Activated CD4-positive, alpha-beta memory T cell treated with anti-CD3 and anti-CD28 coated beads, Interleukin-2, amount 10 ng/mL, durations not matched to agents 7 days and 5 days (primary cell): Measurements from ENCODE around the gene COL5A1. TPM values are rescaled to one million over a fixed set of nuclear protein-coding genes. Genes with fewer than 3 reads are reported as not detected.

Experiments
- CTCF ChIA-PET: fragments of 350-600 bp; sonication (Branson Sonifier 250); formaldehyde crosslinking; loops from one replicate; lab custom pipeline; 2021; ENCODE audit warnings: antibody characterized with exemption, inconsistent platforms; lab: Charles Lee
- POLR2A ChIA-PET: fragments of 350-600 bp; sonication (Branson Sonifier 250); formaldehyde crosslinking; loops from one replicate; lab custom pipeline; 2021; ENCODE audit warnings: antibody characterized with exemption; lab: Charles Lee
- DNase-seq: peaks from one replicate; pipeline ENCODE4 v3.0.0-alpha.2; 2020
- H3K27ac Mint-ChIP-seq: one replicate; pipeline ENCODE4 v1.8.0; 2021; ENCODE audit warnings: mild to moderate bottlenecking, mixed read lengths
- H3K27me3 Mint-ChIP-seq: one replicate; pipeline ENCODE4 v1.8.0; 2021; ENCODE audit warnings: mixed read lengths
- H3K36me3 Mint-ChIP-seq: one replicate; pipeline ENCODE4 v1.8.0; 2021; ENCODE audit warnings: low read depth, mixed read lengths
- H3K4me1 Mint-ChIP-seq: one replicate; pipeline ENCODE4 v1.8.0; 2021; ENCODE audit warnings: mixed read lengths
- H3K4me3 Mint-ChIP-seq: one replicate; pipeline ENCODE4 v1.8.0; 2021; ENCODE audit warnings: mild to moderate bottlenecking, mixed read lengths
- H3K9me3 Mint-ChIP-seq: one replicate; pipeline ENCODE4 v1.8.0; 2021; ENCODE audit warnings: mixed read lengths
- total RNA-seq, 2 experiments: library from RNA; stranded (reverse); gene quantifications; one replicate each; pipeline ENCODE4 v1.2.3, GENCODE V29; 2021

COL5A1 gene
- total RNA-seq, 2 experiments from 2014 or later = 0.10 to 0.13 TPM

DNA sequence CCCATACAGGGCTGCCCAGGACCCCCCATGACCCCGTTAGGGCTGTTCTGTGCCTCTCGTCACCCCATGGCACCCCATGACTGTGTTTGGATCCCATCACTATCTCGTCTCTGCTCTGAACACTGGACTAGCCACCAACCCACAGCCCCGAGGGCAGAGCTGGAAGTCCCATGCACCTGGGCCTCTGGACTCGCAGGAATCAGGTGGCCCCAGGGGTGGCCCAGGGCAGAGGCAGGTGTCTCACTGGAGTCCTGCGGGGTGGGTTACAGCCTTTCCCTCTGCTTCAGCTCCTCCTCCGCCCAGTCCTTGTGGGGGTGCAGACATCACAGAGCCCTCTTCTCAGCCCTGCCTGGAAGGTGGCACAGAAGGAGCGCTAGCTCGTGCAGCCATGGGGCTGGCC, 79.7 kb downstream of the COL5A1 start:
- ChIA-PET POLR2A (no interaction called here), CTCF (no interaction called here)
- peaks cover 2% of the 10 kb centered on the region for H3K27me3 Mint-ChIP-seq
- no peaks in the 10 kb centered on the region for H3K9me3 Mint-ChIP-seq
- peaks cover 6% of the 10 kb centered on the region for H3K4me1 Mint-ChIP-seq
- H3K27ac Mint-ChIP-seq = no peak overlapping the region
- no peak overlapping the region for H3K4me3 Mint-ChIP-seq
- no peak for DNase-seq
- H3K36me3 Mint-ChIP-seq = no peaks in the 10 kb centered on the region

DNA sequence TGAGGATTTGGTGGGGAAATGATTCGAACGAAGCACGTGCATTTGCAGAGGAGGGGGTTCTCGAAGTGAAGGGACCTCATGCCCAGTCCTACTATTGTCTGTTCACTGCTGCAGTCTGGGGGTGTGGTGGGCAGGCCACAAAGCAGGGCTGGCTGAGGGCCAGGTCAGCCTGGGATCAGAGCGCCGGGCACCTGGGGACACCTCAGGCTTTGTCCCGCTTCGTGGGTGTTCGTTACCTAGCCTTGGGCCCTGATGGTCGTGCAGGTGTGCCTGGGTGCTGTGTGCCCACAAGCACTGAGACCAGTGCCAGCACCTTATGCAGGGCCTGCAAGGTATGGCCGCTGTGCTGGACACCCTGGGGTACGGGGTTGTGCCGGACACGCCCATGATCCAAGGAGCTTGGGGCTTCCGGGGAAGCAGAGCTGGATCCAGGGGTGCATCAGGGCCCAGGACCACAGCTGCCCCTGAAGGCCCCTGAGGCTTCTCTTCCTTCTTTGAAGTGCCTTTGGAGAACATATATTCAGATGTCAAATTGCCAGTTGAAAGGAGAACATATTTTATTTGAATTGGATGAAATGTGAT, 80.6 kb downstream of the COL5A1 start:
- ChIA-PET CTCF (no interaction called here), POLR2A (no interaction called here)
- H3K4me1 Mint-ChIP-seq = peaks cover 6% of the 10 kb centered on the region
- H3K4me3 Mint-ChIP-seq = no peak overlapping the region
- DNase-seq = no peak
- H3K36me3 Mint-ChIP-seq = no peaks in the 10 kb centered on the region
- H3K9me3 Mint-ChIP-seq = no peaks in the 10 kb centered on the region
- H3K27ac Mint-ChIP-seq = no peak overlapping the region
- H3K27me3 Mint-ChIP-seq = peaks cover 2% of the 10 kb centered on the region

DNA sequence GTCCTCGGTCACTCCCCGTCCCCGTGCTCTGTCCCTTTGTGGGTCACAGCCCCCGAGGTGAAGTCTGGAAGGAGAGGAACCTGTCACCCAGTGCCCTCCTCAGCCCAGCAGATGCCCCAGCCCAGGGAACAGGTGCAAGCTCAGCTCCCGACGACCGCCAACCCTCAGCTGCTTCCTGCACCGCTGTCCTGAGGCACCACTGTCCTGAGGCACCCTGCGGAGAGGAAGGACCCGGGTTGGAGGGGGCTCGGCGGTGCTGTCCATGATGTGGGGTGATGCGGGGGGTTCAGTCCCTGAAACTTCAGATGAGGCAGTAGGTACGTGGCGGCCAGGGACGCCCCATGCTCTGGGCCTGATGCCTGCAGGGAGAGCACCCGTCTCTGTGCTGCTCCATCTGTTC, 81.4 kb downstream of the COL5A1 start:
- Mint-ChIP-seq H3K27ac (no peak overlapping the region), H3K27me3 (peaks cover 2% of the 10 kb centered on the region), H3K36me3 (no peaks in the 10 kb centered on the region), H3K9me3 (no peaks in the 10 kb centered on the region), H3K4me1 (peaks cover 6% of the 10 kb centered on the region), H3K4me3 (no peak overlapping the region)
- CTCF ChIA-PET = no interaction called here
- no peak for DNase-seq
- POLR2A ChIA-PET = no interaction called here

GRCh38 chr9:134723491-134724190, 82.0 kb downstream of the COL5A1 start:
- peaks cover 2% of the 10 kb centered on the region for H3K27me3 Mint-ChIP-seq
- no peak for DNase-seq
- CTCF ChIA-PET = no interaction called here
- H3K27ac Mint-ChIP-seq = no peak overlapping the region
- POLR2A ChIA-PET = no interaction called here
- H3K4me3 Mint-ChIP-seq = no peak overlapping the region
- no peaks in the 10 kb centered on the region for H3K9me3 Mint-ChIP-seq
- H3K4me1 Mint-ChIP-seq = peaks cover 6% of the 10 kb centered on the region
- H3K36me3 Mint-ChIP-seq = no peaks in the 10 kb centered on the region

GRCh38 chr9:134724202-134724911, 82.8 kb downstream of the COL5A1 start:
- ChIA-PET CTCF (no interaction called here), POLR2A (no interaction called here)
- Mint-ChIP-seq H3K4me1 (peaks cover 6% of the 10 kb centered on the region), H3K27me3 (peaks cover 2% of the 10 kb centered on the region), H3K27ac (no peak overlapping the region), H3K36me3 (no peaks in the 10 kb centered on the region), H3K9me3 (peaks cover 2% of the 10 kb centered on the region), H3K4me3 (no peak overlapping the region)
- no peak for DNase-seq

DNA sequence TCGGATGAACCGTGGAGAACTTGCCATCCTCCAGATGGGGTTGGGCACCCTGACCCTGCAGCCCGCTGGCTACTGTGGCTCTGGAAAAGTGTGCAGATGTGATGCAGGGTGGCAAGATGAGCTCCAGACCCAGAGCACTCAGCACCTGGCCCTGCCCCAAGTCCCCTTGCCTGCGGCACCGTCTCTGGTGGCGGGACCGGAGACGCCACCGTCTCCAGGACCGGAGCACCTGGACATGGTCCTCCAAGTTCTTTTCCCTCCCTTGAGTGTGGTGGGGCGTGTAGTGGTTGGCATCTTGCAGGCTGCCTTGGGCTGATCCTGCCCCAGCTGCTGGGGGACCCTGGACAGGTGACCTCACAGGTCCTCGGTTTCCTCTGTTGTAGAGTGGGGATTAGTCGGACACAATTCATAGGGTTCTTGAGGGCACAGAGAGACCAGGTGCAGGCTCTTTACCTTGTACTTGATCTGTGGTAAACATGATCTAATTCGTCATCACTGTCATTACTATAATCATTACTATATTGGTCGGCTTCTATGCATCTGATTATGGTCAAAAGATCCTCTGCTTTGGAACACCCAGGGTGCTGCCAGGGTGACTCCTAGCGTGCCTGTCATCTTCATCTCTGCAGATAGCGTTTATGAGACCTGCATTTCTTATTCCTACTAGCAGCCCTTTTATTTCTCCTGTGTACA, 83.5 kb downstream of the COL5A1 start:
- no peak overlapping the region for H3K4me3 Mint-ChIP-seq

GRCh38 chr9:134725605-134725940, 84.0 kb downstream of the COL5A1 start:
- peaks cover 2% of the 10 kb centered on the region for H3K27me3 Mint-ChIP-seq
- ChIA-PET CTCF (no interaction called here), POLR2A (no interaction called here)
- H3K36me3 Mint-ChIP-seq = no peaks in the 10 kb centered on the region
- H3K4me1 Mint-ChIP-seq = peaks cover 6% of the 10 kb centered on the region
- H3K27ac Mint-ChIP-seq = no peak overlapping the region
- H3K4me3 Mint-ChIP-seq = no peak overlapping the region
- no peak for DNase-seq
- peaks cover 2% of the 10 kb centered on the region for H3K9me3 Mint-ChIP-seq

More for the DNA sequence above, 83.5 kb downstream of the COL5A1 start:
- peaks cover 2% of the 10 kb centered on the region for H3K27me3 Mint-ChIP-seq
- ChIA-PET POLR2A (no interaction called here), CTCF (no interaction called here)
- H3K4me1 Mint-ChIP-seq = peaks cover 6% of the 10 kb centered on the region
- no peak for DNase-seq
- no peak overlapping the region for H3K27ac Mint-ChIP-seq
- H3K9me3 Mint-ChIP-seq = peaks cover 2% of the 10 kb centered on the region
- H3K36me3 Mint-ChIP-seq = no peaks in the 10 kb centered on the region

- Mint-ChIP-seq H3K9me3 (peaks cover 2% of the 10 kb centered on the region), H3K4me3 (no peak overlapping the region), H3K36me3 (no peaks in the 10 kb centered on the region), H3K27me3 (peaks cover 2% of the 10 kb centered on the region), H3K4me1 (peaks cover 6% of the 10 kb centered on the region), H3K27ac (no peak overlapping the region)
- ChIA-PET POLR2A (no interaction called here), CTCF (no interaction called here)
- DNase-seq = no peak
Measured at GRCh38 chr9:134726026-134726721, 84.6 kb downstream of the COL5A1 start.

DNA sequence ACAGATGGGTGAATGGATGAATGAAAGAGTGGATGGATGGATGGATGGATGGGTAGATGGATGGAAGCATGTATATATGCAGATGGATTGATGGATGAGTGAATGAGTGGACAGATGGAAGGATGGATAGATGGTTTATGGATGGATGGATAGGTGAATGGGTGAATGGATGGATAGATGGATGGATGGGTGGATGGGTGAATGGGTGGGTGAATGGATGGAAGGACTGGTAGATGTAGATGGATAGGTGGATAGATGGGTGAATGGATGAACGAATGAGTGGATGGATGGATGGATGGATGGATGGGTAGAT, 85.1 kb downstream of the COL5A1 start:
- Mint-ChIP-seq H3K9me3 (peaks cover 2% of the 10 kb centered on the region), H3K4me3 (no peak overlapping the region), H3K36me3 (no peaks in the 10 kb centered on the region), H3K27ac (no peak overlapping the region), H3K4me1 (peaks cover 6% of the 10 kb centered on the region), H3K27me3 (peaks cover 2% of the 10 kb centered on the region)
- ChIA-PET CTCF (no interaction called here), POLR2A (no interaction called here)
- DNase-seq = no peak

GRCh38 chr9:134728021-134728795, 86.6 kb downstream of the COL5A1 start:
- POLR2A ChIA-PET = no interaction called here
- no peaks in the 10 kb centered on the region for H3K27me3 Mint-ChIP-seq
- no peaks in the 10 kb centered on the region for H3K36me3 Mint-ChIP-seq
- CTCF ChIA-PET = no interaction called here
- H3K4me3 Mint-ChIP-seq = no peak overlapping the region
- DNase-seq = no peak
- no peak overlapping the region for H3K27ac Mint-ChIP-seq
- peaks cover 6% of the 10 kb centered on the region for H3K4me1 Mint-ChIP-seq
- H3K9me3 Mint-ChIP-seq = peaks cover 2% of the 10 kb centered on the region

DNA sequence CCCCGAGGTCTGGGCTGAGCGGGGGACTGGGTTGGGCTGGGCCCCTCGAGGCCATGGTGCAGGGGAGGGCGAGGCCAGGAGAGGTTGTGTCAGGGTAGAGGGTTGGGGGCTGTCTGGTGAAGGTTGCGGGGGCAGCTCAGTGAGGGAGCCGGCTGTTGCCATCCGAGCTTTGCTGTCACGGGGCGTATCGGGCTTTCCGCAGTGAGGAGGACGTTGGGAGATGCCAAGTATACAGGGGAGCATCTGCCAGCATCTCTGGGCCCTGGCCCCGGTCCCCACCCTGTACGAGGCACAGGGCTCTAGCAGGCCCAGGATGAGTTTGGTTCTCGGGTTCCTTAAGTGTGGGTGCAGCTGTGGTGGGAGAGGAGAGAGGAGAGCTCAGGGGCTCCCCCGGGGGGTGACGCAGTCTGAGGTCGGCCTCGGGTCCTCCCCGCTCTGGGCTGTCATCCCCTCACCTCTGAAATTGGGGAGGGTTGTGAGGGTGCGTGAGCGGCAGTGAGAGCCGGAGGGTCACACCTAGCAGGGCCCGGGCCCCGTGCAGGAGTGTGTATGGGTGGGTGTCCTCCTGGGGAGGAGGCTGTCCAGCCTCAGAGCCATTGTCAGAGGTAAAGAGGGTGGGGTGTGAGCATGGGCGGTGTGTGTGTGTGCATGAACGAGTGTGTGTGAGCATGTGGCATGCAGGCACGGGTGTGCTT, 87.3 kb downstream of the COL5A1 start:
- Mint-ChIP-seq H3K36me3 (no peaks in the 10 kb centered on the region), H3K27ac (no peak overlapping the region), H3K27me3 (no peaks in the 10 kb centered on the region), H3K4me1 (peaks cover 6% of the 10 kb centered on the region), H3K9me3 (peaks cover 2% of the 10 kb centered on the region), H3K4me3 (no peak overlapping the region)
- ChIA-PET POLR2A (no interaction called here), CTCF (no interaction called here)
- no peak for DNase-seq
